Suprapubic skin (tissue), 3 donors: ENCODE results near the gene PIP5K1C.

Experiments used
- POLR2A ChIP-seq, 2 donors: fragments of 450-650 bp; IDR thresholded peaks; one replicate each; pipeline ENCODE4 v1.6.1; 2017; ENCODE audit warnings: antibody characterized with exemption in 2 of 2, mild to moderate bottlenecking in 2 of 2, moderate library complexity in 2 of 2
- TF ChIP-seq, protein P1 (sequence below), 2 donors: fragments of 200-600 bp in 1 of 2; fragments of 450-650 bp in 1 of 2; sonication (generic) in 1 of 2; IDR thresholded peaks; one replicate each; pipeline ENCODE4 v1.5.1; 2016 to 2019; ENCODE audit warnings: antibody characterized with exemption in 2 of 2, mild to moderate bottlenecking in 1 of 2, moderate library complexity in 1 of 2

DNA sequence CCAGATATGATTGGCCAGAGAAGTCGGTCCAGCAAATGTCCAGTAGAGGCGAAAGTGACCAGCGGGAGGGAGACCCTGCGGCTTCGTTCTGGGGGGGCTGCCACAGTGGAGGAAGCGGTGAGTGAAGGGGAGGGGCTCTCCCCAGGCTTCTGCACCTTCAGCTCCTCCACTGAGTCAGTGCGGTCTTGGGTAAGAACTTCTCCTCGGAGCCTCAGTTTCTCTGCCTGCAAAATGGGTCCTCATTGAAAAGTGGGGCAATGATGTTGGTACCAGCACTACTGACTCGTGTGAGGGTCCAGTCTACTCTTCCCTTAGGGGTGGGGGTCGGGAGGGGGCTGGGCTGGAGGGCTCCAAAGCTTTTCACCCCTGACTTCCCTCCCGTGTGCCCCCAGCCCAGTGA, 110.8 kb downstream of the PIP5K1C start:
- TF ChIP-seq, protein P1, sequence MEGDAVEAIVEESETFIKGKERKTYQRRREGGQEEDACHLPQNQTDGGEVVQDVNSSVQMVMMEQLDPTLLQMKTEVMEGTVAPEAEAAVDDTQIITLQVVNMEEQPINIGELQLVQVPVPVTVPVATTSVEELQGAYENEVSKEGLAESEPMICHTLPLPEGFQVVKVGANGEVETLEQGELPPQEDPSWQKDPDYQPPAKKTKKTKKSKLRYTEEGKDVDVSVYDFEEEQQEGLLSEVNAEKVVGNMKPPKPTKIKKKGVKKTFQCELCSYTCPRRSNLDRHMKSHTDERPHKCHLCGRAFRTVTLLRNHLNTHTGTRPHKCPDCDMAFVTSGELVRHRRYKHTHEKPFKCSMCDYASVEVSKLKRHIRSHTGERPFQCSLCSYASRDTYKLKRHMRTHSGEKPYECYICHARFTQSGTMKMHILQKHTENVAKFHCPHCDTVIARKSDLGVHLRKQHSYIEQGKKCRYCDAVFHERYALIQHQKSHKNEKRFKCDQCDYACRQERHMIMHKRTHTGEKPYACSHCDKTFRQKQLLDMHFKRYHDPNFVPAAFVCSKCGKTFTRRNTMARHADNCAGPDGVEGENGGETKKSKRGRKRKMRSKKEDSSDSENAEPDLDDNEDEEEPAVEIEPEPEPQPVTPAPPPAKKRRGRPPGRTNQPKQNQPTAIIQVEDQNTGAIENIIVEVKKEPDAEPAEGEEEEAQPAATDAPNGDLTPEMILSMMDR (IDR thresholded peaks at IDR 0.05) = no peak
- TF ChIP-seq POLR2A (IDR thresholded peaks at IDR 0.05) = no peak
